Measurements from ENCODE around the gene IQCH. TPM values are rescaled to one million over a fixed set of nuclear protein-coding genes. Genes with fewer than 3 reads are reported as not detected.

The IQCH gene
- total RNA-seq, 1 donor from 2014 or later, result 1.5 TPM

DNA sequence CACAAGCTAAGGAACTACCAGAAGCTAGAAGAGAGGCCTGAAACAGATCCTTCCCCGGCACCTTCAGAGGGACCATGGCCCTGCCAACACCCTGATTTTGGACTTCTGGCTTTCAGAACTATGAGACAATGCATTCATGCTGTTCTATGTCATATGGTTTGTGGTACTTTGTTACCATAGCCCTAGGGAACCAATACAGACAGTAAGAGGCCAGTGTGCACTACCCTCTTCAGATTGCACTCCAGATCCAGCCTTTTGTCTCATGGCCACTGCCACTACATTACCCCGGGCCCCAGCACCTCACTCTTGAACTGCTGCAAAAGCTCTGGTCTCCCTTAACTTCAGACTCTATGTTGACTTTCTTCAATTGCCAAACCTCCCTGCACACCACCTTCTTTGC is 24.1 kb upstream of the IQCH start:
- Histone ChIP-seq H3K4me3 (no peak overlapping the region), H3K9me3 (no peaks in the 10 kb centered on the region), H3K27me3 (no peaks in the 10 kb centered on the region), H3K27ac (no peak overlapping the region), H3K36me3 (peaks cover 0 to 35% of the 10 kb centered on the region in 2 donors), H3K4me1 (no peaks in the 10 kb centered on the region)
- intact Hi-C loops (cut with DNase I), result loop anchor here (10.0 kb wide), 1 partner anchor 1274 kb away; no protein-coding TSS in a partner anchor
- TF ChIP-seq POLR2A (IDR thresholded peaks at IDR 0.05) (no peak), POLR2AphosphoS5 (IDR thresholded peaks at IDR 0.05; ENCODE audit: insufficient read depth in 1 of 2, low read depth in 1 of 2) (no peak)
- no peak for DNase-seq (ENCODE audit: extremely low spot score in 2 of 2)

DNA sequence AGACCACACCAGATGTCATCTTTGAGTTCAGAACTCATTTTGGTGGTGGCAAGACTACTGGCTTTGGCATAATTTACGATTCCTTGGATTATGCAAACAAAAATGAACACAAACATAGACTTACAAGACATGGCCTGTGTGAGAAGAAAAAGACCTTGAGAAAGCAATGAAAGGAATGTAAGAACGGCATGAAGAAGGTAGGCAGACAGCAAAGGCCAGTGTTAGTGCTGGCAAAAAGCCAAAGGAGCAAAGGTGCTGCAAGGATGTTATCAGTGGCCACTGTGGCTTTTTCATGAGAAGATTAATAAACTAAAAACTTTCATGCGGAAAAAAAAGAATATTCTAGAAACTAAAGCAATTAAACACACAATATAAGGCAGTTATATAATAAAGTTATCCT is 22.0 kb upstream of the IQCH start:
- intact Hi-C loops (cut with DNase I), result loop anchor here (10.0 kb wide), 1 partner anchor 1272 kb away; no protein-coding TSS in a partner anchor
- Histone ChIP-seq H3K27me3 (no peaks in the 10 kb centered on the region), H3K36me3 (peaks cover 0 to 39% of the 10 kb centered on the region in 2 donors), H3K27ac (no peak overlapping the region), H3K4me1 (no peaks in the 10 kb centered on the region), H3K9me3 (no peaks in the 10 kb centered on the region), H3K4me3 (no peak overlapping the region)
- no peak for DNase-seq (ENCODE audit: extremely low spot score in 2 of 2)
- no peak for TF ChIP-seq POLR2A (IDR thresholded peaks at IDR 0.05)
- no peak for TF ChIP-seq POLR2AphosphoS5 (IDR thresholded peaks at IDR 0.05; ENCODE audit: insufficient read depth in 1 of 2, low read depth in 1 of 2)
- TF ChIP-seq, protein P1, sequence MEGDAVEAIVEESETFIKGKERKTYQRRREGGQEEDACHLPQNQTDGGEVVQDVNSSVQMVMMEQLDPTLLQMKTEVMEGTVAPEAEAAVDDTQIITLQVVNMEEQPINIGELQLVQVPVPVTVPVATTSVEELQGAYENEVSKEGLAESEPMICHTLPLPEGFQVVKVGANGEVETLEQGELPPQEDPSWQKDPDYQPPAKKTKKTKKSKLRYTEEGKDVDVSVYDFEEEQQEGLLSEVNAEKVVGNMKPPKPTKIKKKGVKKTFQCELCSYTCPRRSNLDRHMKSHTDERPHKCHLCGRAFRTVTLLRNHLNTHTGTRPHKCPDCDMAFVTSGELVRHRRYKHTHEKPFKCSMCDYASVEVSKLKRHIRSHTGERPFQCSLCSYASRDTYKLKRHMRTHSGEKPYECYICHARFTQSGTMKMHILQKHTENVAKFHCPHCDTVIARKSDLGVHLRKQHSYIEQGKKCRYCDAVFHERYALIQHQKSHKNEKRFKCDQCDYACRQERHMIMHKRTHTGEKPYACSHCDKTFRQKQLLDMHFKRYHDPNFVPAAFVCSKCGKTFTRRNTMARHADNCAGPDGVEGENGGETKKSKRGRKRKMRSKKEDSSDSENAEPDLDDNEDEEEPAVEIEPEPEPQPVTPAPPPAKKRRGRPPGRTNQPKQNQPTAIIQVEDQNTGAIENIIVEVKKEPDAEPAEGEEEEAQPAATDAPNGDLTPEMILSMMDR (IDR thresholded peaks at IDR 0.05), result no peak

DNA sequence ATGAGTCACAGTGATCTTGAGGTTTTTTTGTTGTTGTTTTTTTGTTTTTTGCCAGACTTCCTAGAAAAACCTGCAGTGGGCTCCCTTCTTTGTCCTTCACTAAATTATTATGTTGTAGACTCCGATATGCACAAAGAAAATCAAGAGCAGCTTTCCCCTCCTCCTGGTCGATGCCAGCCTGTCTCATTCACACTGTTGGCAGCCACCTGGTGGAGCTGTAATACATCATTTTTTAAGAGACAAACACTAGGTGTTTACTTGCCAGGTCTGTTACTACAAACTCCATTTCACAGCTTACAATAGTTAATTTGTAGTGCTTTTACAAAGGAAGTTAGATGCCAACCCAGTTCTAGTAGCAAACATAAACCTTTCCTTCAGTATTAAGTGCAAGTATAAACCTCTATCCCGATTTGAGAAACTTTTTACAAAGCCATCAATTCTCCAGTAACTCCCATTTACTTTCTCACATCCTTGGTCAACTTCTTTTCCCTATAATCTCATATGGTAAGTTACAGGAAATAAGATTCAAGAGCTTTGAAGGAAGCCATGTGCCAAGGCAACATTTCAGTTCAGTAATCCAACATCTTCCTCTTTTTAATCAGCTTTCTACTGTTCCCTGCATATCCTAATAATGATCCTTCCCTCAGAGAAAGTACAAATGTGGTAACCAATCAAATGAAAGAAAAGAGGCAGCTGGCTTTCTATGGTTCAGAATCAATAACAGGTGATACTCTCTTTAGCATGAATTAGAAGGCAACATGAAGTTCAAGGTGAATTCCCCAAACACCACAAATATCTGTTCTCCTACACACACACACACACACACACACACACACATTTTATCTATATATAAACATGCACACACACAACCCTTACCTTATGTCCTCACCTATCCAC is 14.1 kb upstream of the IQCH start:
- no peaks in the 10 kb centered on the region for H3K27me3 ChIP-seq
- H3K4me1 ChIP-seq, result peaks cover 27% of the 10 kb centered on the region
- no peaks in the 10 kb centered on the region for H3K9me3 ChIP-seq
- no peak for DNase-seq (ENCODE audit: extremely low spot score in 2 of 2)
- H3K27ac ChIP-seq, result no peak overlapping the region
- TF ChIP-seq, protein P1 (IDR thresholded peaks at IDR 0.05), result no peak
- TF ChIP-seq POLR2AphosphoS5 (IDR thresholded peaks at IDR 0.05; ENCODE audit: insufficient read depth in 1 of 2, low read depth in 1 of 2) (peak in 1 of 2 donors; percentile 15), POLR2A (IDR thresholded peaks at IDR 0.05) (no peak)
- H3K36me3 ChIP-seq, result peaks cover 0 to 4% of the 10 kb centered on the region in 2 donors
- no peak overlapping the region for H3K4me3 ChIP-seq
- intact Hi-C loops (cut with DNase I), result no loop called here

DNA sequence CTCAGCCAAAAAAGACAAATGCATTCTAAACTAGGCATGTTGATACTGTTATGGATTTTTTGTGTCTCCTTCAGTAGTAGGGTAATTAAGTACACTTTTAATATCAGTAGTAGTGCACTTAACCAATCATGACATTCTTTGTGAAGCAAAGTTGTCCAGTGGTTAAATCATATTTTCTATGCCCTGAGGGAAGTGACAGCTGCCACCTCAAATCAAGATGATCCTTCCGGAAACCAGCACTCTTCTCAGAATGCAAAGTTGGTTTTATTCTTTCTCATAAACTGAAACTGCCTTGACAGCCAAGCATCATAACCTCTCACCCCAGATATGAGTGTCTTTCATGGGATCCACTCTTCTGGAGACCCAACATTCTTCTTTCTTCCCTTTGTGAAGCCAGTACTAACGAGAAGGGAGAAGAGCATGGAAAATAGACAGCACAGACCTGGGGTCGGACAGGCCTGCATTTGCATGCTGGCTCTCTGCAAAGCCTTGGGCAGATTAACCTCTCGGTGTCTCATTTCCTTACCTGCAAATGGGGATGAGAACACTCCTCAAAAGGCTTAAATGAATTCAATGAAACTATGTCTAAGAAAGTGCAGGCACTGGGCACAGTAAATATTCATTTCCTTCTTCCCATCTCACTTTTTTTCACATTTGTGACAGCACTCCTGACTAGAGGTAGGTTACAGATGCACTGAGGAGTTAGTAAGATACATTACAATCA is 13.3 kb upstream of the IQCH start:
- no peaks in the 10 kb centered on the region for H3K36me3 ChIP-seq
- H3K9me3 ChIP-seq, result no peaks in the 10 kb centered on the region
- peaks cover 27% of the 10 kb centered on the region for H3K4me1 ChIP-seq
- no peak for TF ChIP-seq POLR2A (IDR thresholded peaks at IDR 0.05)
- no peak for TF ChIP-seq POLR2AphosphoS5 (IDR thresholded peaks at IDR 0.05; ENCODE audit: insufficient read depth in 1 of 2, low read depth in 1 of 2)
- TF ChIP-seq, protein P1 (IDR thresholded peaks at IDR 0.05), result no peak
- intact Hi-C loops (cut with DNase I), result no loop called here
- H3K27ac ChIP-seq, result no peak overlapping the region
- DNase-seq (ENCODE audit: extremely low spot score in 2 of 2), result no peak
- no peak overlapping the region for H3K4me3 ChIP-seq
- no peaks in the 10 kb centered on the region for H3K27me3 ChIP-seq

DNA sequence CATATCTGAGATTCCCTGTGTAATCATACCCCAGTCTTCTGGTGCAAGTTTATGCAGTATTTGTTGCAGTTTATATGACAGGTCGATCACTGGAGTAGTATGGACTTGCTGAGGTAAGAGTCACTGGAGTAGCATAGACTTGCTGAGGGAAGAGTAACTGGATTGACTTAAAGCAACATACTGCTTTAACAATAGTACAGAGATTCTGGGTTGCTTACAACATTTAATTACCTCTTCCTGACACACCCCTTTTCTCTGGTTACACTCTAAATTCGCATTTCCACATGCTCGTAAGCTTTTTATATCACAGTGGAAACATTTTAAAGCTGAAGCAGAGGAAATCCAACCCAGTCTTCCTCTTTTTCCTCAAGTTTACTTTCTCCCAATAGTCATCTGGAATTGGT is 11.9 kb upstream of the IQCH start:
- H3K27ac ChIP-seq, result no peak overlapping the region
- H3K4me3 ChIP-seq, result no peak overlapping the region
- DNase-seq (ENCODE audit: extremely low spot score in 2 of 2), result no peak
- intact Hi-C loops (cut with DNase I), result no loop called here
- H3K9me3 ChIP-seq, result no peaks in the 10 kb centered on the region
- H3K36me3 ChIP-seq, result no peaks in the 10 kb centered on the region
- peaks cover 27% of the 10 kb centered on the region for H3K4me1 ChIP-seq
- no peaks in the 10 kb centered on the region for H3K27me3 ChIP-seq
- TF ChIP-seq, protein P1 (IDR thresholded peaks at IDR 0.05), result no peak
- TF ChIP-seq POLR2AphosphoS5 (IDR thresholded peaks at IDR 0.05; ENCODE audit: insufficient read depth in 1 of 2, low read depth in 1 of 2), result peak in 1 of 2 donors; percentile 60
- no peak for TF ChIP-seq POLR2A (IDR thresholded peaks at IDR 0.05)

Data from vagina (tissue), 2 donors.